ENCODE results near the gene TUBAL3. TPM values are rescaled to one million over a fixed set of nuclear protein-coding genes. Genes with fewer than 3 reads are reported as not detected.

TUBAL3 gene
- total RNA-seq (not detected), polyA plus RNA-seq (not detected)
- long read RNA-seq, donor 1 = 0 reads
- long read RNA-seq, donor 2 = 0 reads

GRCh38 chr10:5404208-5405041 lies at the start of gene TUBAL3:
TUBAL3 (minus strand) TSS chr10:5404828; CDS start chr10:5404792, 36 bp downstream.
- intact Hi-C loops (cut with DNase I; ENCODE audit: low total_unique reads) = no loop called here
- TF ChIP-seq CTCF (IDR thresholded peaks at IDR 0.05 in 8 of 11, conservative IDR thresholded peaks at IDR 0.05 in 3 of 11) (no peak), POLR2AphosphoS5 (IDR thresholded peaks at IDR 0.05) (no peak), POLR2A (IDR thresholded peaks at IDR 0.05) (no peak)
- Histone ChIP-seq H3K27me3 (replicated peaks in 1 of 7) (no peaks in the 10 kb centered on the region), H3K27ac (no peak within 1 kb of the TSS), H3K4me3 (no peak within 1 kb of the TSS), H3K4me1 (no peaks in the 10 kb centered on the region), H3K9me3 (no peaks in the 10 kb centered on the region), H3K36me3 (no peaks in the 10 kb centered on the region)
- 65 to 78% (median 74%) methylated on average over 8 of the region's 8 CpGs for WGBS, 5 donors
- no peak for DNase-seq

DNA sequence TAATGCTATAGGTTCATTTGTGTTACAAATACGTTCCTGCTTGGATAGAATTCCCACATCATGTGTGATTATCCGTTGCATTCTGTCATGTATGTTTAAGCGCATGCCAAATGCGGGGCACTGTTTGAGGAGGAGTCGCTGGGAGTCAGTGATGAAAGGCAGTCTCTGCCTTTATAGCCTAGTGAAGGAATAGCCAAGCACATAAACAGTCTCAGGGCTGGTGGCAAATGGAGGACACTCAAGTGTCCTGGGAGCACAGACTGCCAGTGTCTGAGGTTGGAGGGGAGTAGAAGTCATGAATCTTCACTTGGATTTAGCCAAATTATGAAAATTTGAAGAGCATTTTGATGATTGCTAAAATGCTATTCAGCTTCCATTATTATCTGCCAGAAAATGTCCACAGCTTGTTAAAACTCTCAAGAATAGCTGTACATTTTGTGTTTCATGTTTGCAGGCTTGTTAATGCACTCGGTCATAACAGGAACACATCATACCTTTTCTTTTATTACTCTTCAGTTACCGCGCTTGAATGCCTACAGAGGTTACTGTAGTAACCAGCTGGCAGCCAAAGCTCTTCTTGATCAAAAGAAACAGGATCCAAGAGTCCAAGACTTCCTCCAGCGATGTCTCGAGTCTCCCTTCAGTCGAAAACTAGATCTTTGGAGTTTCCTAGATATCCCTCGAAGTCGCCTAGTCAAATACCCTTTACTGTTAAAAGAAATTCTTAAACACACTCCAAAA lies 49.3 kb upstream of the TUBAL3 start:
- intact Hi-C loops (cut with DNase I; ENCODE audit: low total_unique reads) = no loop called here
- DNase-seq = no peak
- TF ChIP-seq CTCF (IDR thresholded peaks at IDR 0.05 in 8 of 11, conservative IDR thresholded peaks at IDR 0.05 in 3 of 11) (no peak), POLR2A (IDR thresholded peaks at IDR 0.05) (no peak), POLR2AphosphoS5 (IDR thresholded peaks at IDR 0.05) (no peak)
- Histone ChIP-seq H3K27me3 (replicated peaks in 1 of 7) (no peaks in the 10 kb centered on the region), H3K9me3 (no peaks in the 10 kb centered on the region), H3K36me3 (peaks cover 2 to 63% (median 38%) of the 10 kb centered on the region in 6 donors), H3K4me3 (no peak overlapping the region), H3K27ac (no peak overlapping the region), H3K4me1 (peaks cover 0 to 9% (median 0%) of the 10 kb centered on the region in 6 donors)
- WGBS, 5 donors = 92 to 96% (median 94%) methylated on average over 13 of the region's 13 CpGs

DNA sequence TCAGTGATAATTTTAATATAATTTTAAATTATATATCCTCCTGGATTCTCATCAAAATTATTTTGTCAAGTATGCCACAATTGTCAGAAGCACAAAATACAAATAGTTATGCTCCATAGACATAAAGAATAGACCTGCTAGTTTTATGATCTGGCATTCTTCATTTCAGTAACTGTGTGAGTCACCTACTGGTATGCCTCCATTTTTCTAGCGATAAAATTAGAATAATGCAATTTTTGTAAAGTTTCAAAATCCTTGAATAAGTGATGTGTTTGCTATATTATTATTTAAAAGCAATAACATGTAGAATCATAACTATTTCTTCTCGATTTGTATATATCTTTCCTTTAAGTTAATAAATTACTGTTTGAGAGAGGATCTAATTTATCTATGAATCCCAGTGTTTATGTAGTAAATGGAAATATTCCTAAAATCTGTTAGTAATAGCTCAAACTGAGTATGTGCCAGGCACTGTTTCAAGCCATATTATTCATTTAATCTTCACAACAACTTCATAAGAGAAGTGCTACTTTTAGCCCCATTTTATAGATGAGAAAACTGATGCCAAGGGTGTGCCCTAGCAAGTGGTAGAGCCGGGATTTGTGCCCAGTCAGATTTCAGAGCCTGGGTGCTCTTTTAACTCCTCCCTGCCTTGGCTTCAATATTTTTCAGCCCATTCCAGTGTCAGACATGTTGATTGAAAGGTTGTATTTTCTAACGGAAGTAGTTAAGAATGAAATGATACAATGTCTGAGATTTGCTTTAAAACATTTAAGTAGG lies 46.2 kb upstream of the TUBAL3 start:
- H3K27ac ChIP-seq = no peak overlapping the region
- peaks cover 0 to 40% (median 25%) of the 10 kb centered on the region in 6 donors for H3K4me1 ChIP-seq
- H3K36me3 ChIP-seq = peaks cover 2 to 40% (median 26%) of the 10 kb centered on the region in 6 donors
- no peak for DNase-seq
- WGBS, 5 donors = 79 to 92% (median 87%) methylated on average over 4 of the region's 4 CpGs
- H3K27me3 ChIP-seq (replicated peaks in 1 of 7) = no peaks in the 10 kb centered on the region
- H3K9me3 ChIP-seq = no peaks in the 10 kb centered on the region
- TF ChIP-seq POLR2AphosphoS5 (IDR thresholded peaks at IDR 0.05) (no peak), CTCF (IDR thresholded peaks at IDR 0.05 in 8 of 11, conservative IDR thresholded peaks at IDR 0.05 in 3 of 11) (no peak), POLR2A (IDR thresholded peaks at IDR 0.05) (no peak)
- H3K4me3 ChIP-seq = no peak overlapping the region
- intact Hi-C loops (cut with DNase I; ENCODE audit: low total_unique reads) = no loop called here

Data from spleen (tissue), 13 donors.